CD14-positive monocyte (primary cell): ENCODE measurements around the gene SCN9A. TPM values are rescaled to one million over a fixed set of nuclear protein-coding genes. Genes with fewer than 3 reads are reported as not detected.

Experiments
- DNase-seq, 3 donors: peaks; one replicate each; pipeline ENCODE4 v3.0.0-alpha.2; 2011 to 2022
- H2AFZ ChIP-seq: 2 replicates; pipeline ENCODE4 v1.6.0; 2012; ENCODE audit warnings: mild to moderate bottlenecking, low read depth, low read length, inconsistent platforms; ENCODE audit not compliant: insufficient read depth, poor library complexity, severe bottlenecking
- H3K27ac ChIP-seq, 2 donors: 1 replicate in 1 of 2; 2 replicates in 1 of 2; pipeline ENCODE4 v1.5.1; 2012 to 2013; ENCODE audit warnings: low read length in 2 of 2, control low read depth in 1 of 2, inconsistent platforms in 1 of 2, low read depth in 1 of 2, mild to moderate bottlenecking in 1 of 2
- H3K27me3 ChIP-seq, 2 donors: one replicate each; pipeline versions ENCODE4 v1.6.0 to v1.6.1; 2011 to 2013; ENCODE audit warnings: low read length in 2 of 2; ENCODE audit not compliant: control insufficient read depth in 2 of 2, insufficient read depth in 2 of 2
- H3K36me3 ChIP-seq, 2 donors: replicated peaks in 1 of 2; 1 replicate in 1 of 2; 2 replicates in 1 of 2; pipeline versions ENCODE4 v1.5.1 to v1.6.1; 2012 to 2013; ENCODE audit warnings: low read length in 2 of 2, control low read depth in 1 of 2, inconsistent platforms in 1 of 2, mild to moderate bottlenecking in 1 of 2; ENCODE audit not compliant: insufficient read depth in 2 of 2, control insufficient read depth in 1 of 2
- H3K4me1 ChIP-seq, 2 donors: 1 replicate in 1 of 2; 2 replicates in 1 of 2; pipeline versions ENCODE4 v1.5.1 to v1.6.1; 2012 to 2013; ENCODE audit warnings: low read length in 2 of 2, control low read depth in 1 of 2, inconsistent platforms in 1 of 2, mild to moderate bottlenecking in 1 of 2, moderate library complexity in 1 of 2; ENCODE audit not compliant: insufficient read depth in 2 of 2, control insufficient read depth in 1 of 2
- H3K4me2 ChIP-seq: replicated peaks from 2 replicates; pipeline ENCODE3; 2012; ENCODE audit warnings: low read length, moderate library complexity, mild to moderate bottlenecking; ENCODE audit not compliant: poor library complexity, severe bottlenecking; ENCODE audit errors: extremely low read depth
- H3K4me3 ChIP-seq, 3 experiments: fragments of 200-600 bp in 1 of 3; sonication (generic) in 1 of 3; replicated peaks in 1 of 3; 1 replicate in 2 of 3; 2 replicates in 1 of 3; pipeline ENCODE4 v1.5.1; 2011 to 2013; ENCODE audit warnings: low read length in 3 of 3, mild to moderate bottlenecking in 3 of 3, control low read depth in 2 of 3, low read depth in 2 of 3, inconsistent platforms in 1 of 3, moderate library complexity in 1 of 3
- H3K79me2 ChIP-seq: 2 replicates; pipeline ENCODE4 v1.6.0; 2012; ENCODE audit warnings: mild to moderate bottlenecking, control low read depth, inconsistent platforms, low read length, moderate library complexity; ENCODE audit not compliant: insufficient read depth
- H3K9ac ChIP-seq: 2 replicates; pipeline ENCODE4 v1.6.0; 2017; ENCODE audit warnings: low read length, mild to moderate bottlenecking; ENCODE audit not compliant: insufficient read depth, poor library complexity, severe bottlenecking
- H3K9me3 ChIP-seq, 2 donors: replicated peaks in 1 of 2; 1 replicate in 1 of 2; 2 replicates in 1 of 2; pipeline versions ENCODE4 v1.5.1 to v1.6.1; 2012 to 2013; ENCODE audit warnings: low read length in 2 of 2, control low read depth in 1 of 2; ENCODE audit not compliant: control insufficient read depth in 1 of 2, insufficient read depth in 1 of 2
- H4K20me1 ChIP-seq: 2 replicates; pipeline ENCODE4 v1.6.0; 2012; ENCODE audit warnings: mild to moderate bottlenecking, low read length, control low read depth, moderate library complexity; ENCODE audit not compliant: insufficient read depth
- H3K27ac Mint-ChIP-seq, 7 donors: one replicate each; pipeline ENCODE4 v1.8.0; 2020; ENCODE audit warnings: mild to moderate bottlenecking in 7 of 7, mixed read lengths in 7 of 7, moderate library complexity in 6 of 7, inconsistent platforms in 2 of 7
- H3K27me3 Mint-ChIP-seq, 3 donors: one replicate each; pipeline ENCODE4 v1.8.0; 2021 to 2022; ENCODE audit warnings: low read depth in 3 of 3, mild to moderate bottlenecking in 3 of 3, mixed read lengths in 3 of 3, moderate library complexity in 3 of 3, inconsistent platforms in 1 of 3
- H3K36me3 Mint-ChIP-seq, 2 donors: one replicate each; pipeline ENCODE4 v1.8.0; 2020; ENCODE audit warnings: mixed read lengths in 2 of 2, inconsistent platforms in 1 of 2, mild to moderate bottlenecking in 1 of 2
- H3K4me1 Mint-ChIP-seq: one replicate; pipeline ENCODE4 v1.8.0; 2020; ENCODE audit warnings: mild to moderate bottlenecking, mixed read lengths
- H3K4me3 Mint-ChIP-seq, 2 donors: one replicate each; pipeline ENCODE4 v1.8.0; 2020; ENCODE audit warnings: mild to moderate bottlenecking in 2 of 2, mixed read lengths in 2 of 2, moderate library complexity in 1 of 2
- H3K9me3 Mint-ChIP-seq, 7 donors: one replicate each; pipeline ENCODE4 v1.8.0; 2020 to 2022; ENCODE audit warnings: mixed read lengths in 7 of 7, mild to moderate bottlenecking in 6 of 7, moderate library complexity in 6 of 7, inconsistent platforms in 2 of 7
- WGBS: methylation state at CpG from one replicate; pipeline ENCODE4 v1.1.5; 2013; ENCODE audit warnings: missing lambda C conversion rate; ENCODE audit not compliant: insufficient coverage; 5-methylcytosine and 5-hydroxymethylcytosine counted together
- intact Hi-C, 2 donors: fragments of 100-400 bp; cut with micrococcal nuclease; formaldehyde crosslinking; loops; one replicate each; pipeline versions ENCODE4 v1.15.0 to v1.15.1; 2023
- polyA plus RNA-seq, 3 donors: library from polyadenylated mRNA; depleted of rRNA in 1 of 3; unstranded in 2 of 3; stranded (reverse) in 1 of 3; fragments of 300-500 nt in 2 of 3; fragments of >200 nt in 1 of 3; fragmentation: Illumina TruSeq in 2 of 3; gene quantifications; 1 replicate in 2 of 3; 2 replicates in 1 of 3; pipeline ENCODE4 v1.2.3, GENCODE V29; 2012 to 2021
- TF ChIP-seq, protein P1 (sequence below): fragments of 200-600 bp; IDR thresholded peaks from one replicate; pipeline ENCODE4 v1.8.0; 2022; ENCODE audit warnings: antibody characterized with exemption, mild to moderate bottlenecking

The SCN9A gene
- polyA plus RNA-seq, 3 donors, result 0.24 to 0.67 (median 0.26) TPM

- TF ChIP-seq, protein P1, sequence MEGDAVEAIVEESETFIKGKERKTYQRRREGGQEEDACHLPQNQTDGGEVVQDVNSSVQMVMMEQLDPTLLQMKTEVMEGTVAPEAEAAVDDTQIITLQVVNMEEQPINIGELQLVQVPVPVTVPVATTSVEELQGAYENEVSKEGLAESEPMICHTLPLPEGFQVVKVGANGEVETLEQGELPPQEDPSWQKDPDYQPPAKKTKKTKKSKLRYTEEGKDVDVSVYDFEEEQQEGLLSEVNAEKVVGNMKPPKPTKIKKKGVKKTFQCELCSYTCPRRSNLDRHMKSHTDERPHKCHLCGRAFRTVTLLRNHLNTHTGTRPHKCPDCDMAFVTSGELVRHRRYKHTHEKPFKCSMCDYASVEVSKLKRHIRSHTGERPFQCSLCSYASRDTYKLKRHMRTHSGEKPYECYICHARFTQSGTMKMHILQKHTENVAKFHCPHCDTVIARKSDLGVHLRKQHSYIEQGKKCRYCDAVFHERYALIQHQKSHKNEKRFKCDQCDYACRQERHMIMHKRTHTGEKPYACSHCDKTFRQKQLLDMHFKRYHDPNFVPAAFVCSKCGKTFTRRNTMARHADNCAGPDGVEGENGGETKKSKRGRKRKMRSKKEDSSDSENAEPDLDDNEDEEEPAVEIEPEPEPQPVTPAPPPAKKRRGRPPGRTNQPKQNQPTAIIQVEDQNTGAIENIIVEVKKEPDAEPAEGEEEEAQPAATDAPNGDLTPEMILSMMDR, result no peak
- Histone ChIP-seq H3K27me3 (no peaks in the 10 kb centered on the region), H3K4me2 (no peak overlapping the region), H3K4me3 (no peak overlapping the region), H3K9ac (no peak overlapping the region), H2AFZ (no peak overlapping the region), H3K4me1 (no peaks in the 10 kb centered on the region), H3K27ac (no peak overlapping the region), H3K79me2 (no peaks in the 10 kb centered on the region), H3K9me3 (no peaks in the 10 kb centered on the region), H4K20me1 (no peaks in the 10 kb centered on the region), H3K36me3 (no peaks in the 10 kb centered on the region)
- no peak for DNase-seq
- Mint-ChIP-seq H3K27ac (no peak overlapping the region), H3K4me1 (no peaks in the 10 kb centered on the region), H3K27me3 (no peaks in the 10 kb centered on the region), H3K36me3 (no peaks in the 10 kb centered on the region), H3K4me3 (no peak overlapping the region), H3K9me3 (no peaks in the 10 kb centered on the region)
- intact Hi-C loops, result no loop called here
- WGBS, result no CpG with 5 or more reads among the region's 1 CpG
Measured at GRCh38 chr2:166256896-166257295, 118.8 kb downstream of the SCN9A start.

DNA sequence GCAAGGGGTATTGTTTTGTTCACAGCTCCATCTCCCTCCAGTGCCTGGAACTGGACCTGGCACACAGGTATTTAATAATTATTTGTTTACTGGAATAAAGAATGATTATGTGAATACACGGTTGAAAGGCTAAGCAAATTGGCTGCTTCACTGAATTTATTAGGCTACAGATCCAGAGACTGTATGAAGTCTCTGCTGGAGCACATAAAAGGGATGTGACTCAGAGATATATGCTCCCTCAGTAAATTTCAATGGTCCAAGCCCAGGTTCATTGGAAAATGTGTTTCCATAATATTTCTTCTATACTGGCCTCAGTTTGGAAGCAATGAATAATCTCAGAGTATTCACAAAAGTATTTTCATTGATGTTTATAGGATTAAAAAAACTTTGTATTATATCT, 126.4 kb downstream of the SCN9A start:
- no peaks in the 10 kb centered on the region for H3K4me1 Mint-ChIP-seq
- no peak overlapping the region for H2AFZ ChIP-seq
- no CpG with 5 or more reads among the region's 1 CpG for WGBS

More for the DNA sequence above, 126.4 kb downstream of the SCN9A start:
- Histone ChIP-seq H3K9ac (no peak overlapping the region), H3K4me2 (no peak overlapping the region), H3K9me3 (no peaks in the 10 kb centered on the region), H3K36me3 (no peaks in the 10 kb centered on the region), H3K4me1 (no peaks in the 10 kb centered on the region), H3K4me3 (no peak overlapping the region), H3K27me3 (no peaks in the 10 kb centered on the region), H4K20me1 (no peaks in the 10 kb centered on the region), H3K79me2 (no peaks in the 10 kb centered on the region), H3K27ac (no peak overlapping the region)
- Mint-ChIP-seq H3K9me3 (peaks cover 0 to 2% (median 0%) of the 10 kb centered on the region in 7 donors), H3K27me3 (no peaks in the 10 kb centered on the region), H3K4me3 (no peak overlapping the region), H3K27ac (peak overlapping the region in 1 of 7 donors; percentile 45), H3K36me3 (no peaks in the 10 kb centered on the region)
- TF ChIP-seq, protein P1, result no peak
- intact Hi-C loops, result no loop called here
- DNase-seq, result no peak
